OCI-LY1 (cell line): Measurements from ENCODE around the gene MAD2L1BP.

Experiments used
- EZH2 ChIP-seq: fragments of 200-600 bp; sonication (generic), shearing (Covaris generic); IDR thresholded peaks from 2 replicates; pipeline ENCODE4 v1.8.0; 2017; ENCODE audit warnings: borderline replicate concordance, mixed run types, mild to moderate bottlenecking, antibody characterized with exemption, low read length, moderate library complexity, mixed read lengths
- TF ChIP-seq, protein P1 (sequence below): fragments of 200-600 bp; sonication (generic), shearing (Covaris generic); IDR thresholded peaks from 2 replicates; pipeline ENCODE4 v1.5.1; 2017; ENCODE audit warnings: mild to moderate bottlenecking, antibody characterized with exemption, low read length, moderate library complexity, mixed read lengths

DNA sequence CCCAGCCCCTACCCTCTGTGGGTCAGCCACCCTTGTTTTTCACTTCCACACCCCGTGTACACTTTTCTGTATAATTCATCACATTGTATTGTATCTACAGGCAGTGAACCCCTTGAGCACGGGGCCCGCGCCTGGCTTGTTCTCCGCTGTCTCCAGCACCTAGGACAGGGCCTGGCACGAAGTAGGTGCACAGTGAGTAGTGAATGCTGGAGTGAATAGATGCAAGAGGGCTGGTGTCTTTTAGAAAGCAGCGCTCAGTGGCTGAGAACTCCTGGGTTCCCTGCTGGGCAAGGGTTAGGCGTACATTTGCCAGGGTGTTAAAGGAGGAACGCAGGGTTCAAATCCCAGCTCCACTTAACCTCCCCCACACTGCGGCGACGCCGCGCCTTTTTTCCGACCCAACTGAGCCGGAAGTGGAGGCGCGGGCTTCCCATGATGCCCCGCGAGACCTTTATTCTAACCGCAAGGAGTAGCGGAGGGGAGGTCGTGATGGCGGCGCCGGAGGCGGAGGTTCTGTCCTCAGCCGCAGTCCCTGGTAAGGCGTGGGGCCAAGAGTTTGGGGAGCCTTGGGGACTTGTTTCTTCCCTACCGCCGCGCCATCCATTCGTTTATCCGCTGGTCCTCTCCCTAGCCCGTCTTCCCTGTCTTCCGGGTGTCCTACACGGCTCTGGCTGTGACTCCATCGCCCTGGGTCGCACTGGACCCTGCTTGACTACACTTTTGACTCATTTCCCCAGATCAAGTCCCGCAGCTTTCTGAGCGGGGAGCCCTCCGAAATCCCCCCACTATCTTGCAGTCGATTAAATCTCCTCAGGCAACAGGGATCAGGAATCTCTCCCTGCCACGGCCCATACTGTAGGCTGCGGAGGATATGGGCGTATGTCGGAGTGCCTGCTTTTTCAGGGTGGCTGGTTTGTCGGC, at the start of gene MAD2L1BP:
- TF ChIP-seq, protein P1, sequence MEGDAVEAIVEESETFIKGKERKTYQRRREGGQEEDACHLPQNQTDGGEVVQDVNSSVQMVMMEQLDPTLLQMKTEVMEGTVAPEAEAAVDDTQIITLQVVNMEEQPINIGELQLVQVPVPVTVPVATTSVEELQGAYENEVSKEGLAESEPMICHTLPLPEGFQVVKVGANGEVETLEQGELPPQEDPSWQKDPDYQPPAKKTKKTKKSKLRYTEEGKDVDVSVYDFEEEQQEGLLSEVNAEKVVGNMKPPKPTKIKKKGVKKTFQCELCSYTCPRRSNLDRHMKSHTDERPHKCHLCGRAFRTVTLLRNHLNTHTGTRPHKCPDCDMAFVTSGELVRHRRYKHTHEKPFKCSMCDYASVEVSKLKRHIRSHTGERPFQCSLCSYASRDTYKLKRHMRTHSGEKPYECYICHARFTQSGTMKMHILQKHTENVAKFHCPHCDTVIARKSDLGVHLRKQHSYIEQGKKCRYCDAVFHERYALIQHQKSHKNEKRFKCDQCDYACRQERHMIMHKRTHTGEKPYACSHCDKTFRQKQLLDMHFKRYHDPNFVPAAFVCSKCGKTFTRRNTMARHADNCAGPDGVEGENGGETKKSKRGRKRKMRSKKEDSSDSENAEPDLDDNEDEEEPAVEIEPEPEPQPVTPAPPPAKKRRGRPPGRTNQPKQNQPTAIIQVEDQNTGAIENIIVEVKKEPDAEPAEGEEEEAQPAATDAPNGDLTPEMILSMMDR = no peak
- no peak for TF ChIP-seq EZH2
